NCI-H187 treated with DMSO at 0.1 percent for 48 hours (cell line): ENCODE measurements around the gene SNX22.
"Not testable (repeated sequence)": the region's sequence is repeated elsewhere in the genome, so short reads cannot be mapped to it uniquely, and the experiment has no call there.

ENCODE experiments used
- DNase-seq: peaks from one replicate; lab custom pipeline; 2025; lab: John Stamatoyannopoulos, UW

The SNX22 gene

DNA sequence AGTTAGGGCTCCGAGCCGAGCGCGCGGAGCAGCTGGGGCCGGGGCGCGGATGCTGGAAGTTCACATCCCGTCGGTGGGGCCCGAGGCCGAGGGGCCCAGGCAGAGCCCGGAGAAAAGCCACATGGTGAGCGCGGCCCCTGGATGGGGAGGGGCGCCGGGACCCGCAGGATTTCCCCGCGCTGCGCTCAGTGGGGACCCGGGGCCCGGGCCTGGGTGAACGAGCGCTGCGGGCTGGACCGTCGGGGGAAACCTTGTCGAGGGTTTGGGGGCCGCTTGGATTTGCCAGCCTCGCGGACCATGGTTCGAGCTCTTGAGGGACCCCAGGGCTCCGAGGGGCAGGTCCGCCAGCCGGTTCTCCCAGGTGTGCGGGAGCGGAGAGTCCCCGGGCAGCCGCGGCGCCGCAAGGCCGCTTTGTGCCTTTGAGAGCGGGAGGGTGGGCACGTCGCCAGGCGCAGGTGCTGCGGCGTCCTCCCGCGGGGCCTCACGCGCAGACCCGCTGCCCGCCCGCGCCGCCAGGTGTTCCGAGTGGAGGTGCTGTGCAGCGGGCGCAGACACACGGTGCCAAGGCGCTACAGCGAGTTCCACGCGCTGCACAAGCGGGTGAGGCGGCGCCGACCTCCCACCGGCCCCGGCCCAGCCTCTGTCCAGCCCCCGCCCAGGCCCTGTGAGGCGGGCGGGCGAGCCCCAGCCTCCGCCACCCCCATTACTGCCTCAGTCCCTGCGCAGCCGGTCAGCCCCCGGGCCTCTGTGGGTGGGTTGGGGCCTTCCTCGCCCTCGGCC lies at the start of gene SNX22:
Gene SNX22 (plus strand): TSS at position 5 of the 780 bp plus-strand sequence. CDS start 45 bp downstream, at position 50.
- no peak for DNase-seq

DNA sequence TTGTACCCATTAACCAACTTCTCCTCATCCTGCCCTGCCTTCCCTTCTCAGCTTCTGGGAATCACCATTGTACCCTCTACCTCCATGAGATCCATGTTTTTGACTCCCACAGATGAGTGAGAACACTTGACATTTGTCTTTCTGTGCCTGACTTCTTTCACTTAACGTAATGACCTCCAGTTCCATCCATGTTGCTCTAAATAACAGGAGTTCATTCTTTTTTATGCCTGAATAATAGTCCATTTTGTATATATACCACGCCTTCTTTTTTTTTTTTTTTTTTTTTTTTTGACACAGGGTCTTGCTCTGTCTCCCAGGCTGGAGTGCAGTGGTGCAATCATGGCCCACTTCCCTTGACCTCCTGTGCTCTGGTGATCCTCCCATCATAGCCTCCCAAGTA lies 49.0 kb upstream of the SNX22 start:
- DNase-seq: no peak

DNA sequence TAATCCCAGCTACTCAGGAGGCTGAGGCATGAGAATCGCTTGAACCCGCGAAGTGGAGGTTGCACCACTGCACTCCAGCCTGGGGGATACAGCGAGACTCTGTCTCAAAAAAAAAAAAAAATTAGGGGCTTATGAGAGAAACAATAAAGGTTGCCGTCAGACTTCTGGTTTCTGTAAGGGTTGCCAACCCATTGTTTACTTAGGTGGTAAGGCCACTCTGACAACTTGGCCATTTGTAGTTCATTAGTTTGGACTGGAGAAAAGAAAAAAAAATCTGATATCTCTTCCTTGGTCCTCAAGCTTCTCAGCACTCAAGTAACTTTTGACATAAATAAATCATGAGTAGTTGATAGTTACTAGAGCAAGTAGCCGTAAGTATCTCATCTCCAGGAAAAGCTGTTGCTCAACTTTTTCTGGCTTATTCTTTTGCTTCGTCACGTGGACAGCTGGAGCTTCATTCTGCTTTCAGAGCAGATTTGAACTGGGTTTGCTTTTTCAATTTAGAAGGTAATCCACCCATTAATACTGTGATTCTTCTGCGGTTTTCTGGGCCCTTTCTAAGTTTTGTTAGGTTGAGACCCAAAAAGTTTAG lies 46.3 kb upstream of the SNX22 start:
- no peak for DNase-seq

DNA sequence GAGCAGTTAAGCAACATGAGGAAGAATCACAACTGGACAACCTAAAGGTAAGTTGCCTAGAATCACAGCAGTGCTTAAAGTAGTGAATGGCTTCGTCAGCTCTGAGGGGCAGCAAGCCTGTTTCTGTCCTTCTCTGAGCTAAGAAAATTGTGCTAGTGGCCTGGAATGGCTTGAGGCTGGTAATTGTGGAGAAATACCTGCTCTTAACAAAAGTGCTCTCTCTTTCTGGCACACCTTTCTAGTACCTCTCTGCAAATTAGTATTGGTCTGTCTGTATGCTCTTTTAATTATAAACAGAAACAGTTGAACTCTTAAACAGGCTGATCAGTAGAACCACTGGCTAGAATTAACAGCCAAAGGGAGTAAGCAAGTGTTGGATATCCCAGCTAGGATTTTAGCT lies 44.2 kb upstream of the SNX22 start:
- no peak for DNase-seq

DNA sequence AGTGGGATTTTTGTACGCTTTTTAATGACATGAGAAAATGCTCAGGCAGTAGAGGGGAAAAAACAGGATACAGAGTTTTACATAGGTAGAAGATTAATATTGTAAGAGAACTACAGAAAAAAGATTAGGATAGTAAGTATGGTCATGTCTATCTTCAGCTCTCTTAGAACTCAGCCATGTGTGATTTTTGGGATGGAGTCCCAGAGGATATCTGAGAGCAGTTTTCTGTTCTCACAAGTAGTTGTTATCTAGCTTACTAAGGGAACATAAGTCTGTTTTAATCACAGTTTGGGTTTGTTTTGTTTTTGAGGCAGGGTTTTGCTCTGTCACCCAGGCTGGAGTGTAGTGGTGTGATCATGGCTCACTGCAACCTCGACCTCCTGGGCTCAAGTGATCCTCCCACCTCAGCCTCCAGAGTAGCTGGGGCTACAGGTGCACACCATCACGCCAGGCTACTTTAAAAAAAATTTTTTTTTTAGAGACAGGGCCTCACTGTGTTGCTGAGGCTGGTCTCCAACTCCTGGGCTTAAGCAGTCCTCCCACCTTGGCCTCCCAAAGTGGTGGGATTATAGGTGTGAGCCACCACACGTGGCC lies 41.3 kb upstream of the SNX22 start:
- DNase-seq: not testable (repeated sequence)

DNA sequence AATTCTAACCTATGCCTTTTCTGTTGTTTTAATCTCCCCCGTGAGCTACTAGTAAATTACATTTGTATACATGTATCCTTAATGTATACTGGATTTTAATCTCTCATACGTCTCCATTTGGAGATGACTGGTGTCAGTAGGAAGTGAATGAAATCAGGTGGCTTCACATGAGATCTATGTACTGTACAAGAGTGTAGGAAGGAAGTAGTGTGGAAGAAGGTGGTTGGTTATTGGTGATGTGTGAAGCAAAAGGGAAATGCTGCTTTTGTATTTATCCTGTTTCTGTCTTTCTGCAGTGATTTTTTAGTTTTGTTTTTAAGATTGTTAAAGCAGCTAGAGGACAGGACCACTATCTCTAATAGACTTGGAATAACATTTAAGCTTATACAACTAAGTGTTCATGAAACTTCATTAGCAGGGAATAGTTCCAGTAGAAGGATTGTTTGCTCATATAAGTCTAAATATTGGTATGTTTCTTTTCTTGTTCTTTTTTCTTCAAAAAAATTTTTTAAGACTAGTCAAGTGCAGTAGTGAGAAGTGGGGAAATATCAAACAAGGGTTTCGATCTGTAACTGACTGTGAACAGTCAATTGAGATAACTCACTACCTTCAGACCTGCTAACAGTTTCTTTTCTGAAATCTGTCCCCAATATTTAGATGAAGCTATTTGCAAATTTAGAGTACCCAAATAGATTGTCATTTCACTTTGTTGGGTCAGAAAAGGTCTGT lies 40.4 kb upstream of the SNX22 start:
- DNase-seq: no peak

DNA sequence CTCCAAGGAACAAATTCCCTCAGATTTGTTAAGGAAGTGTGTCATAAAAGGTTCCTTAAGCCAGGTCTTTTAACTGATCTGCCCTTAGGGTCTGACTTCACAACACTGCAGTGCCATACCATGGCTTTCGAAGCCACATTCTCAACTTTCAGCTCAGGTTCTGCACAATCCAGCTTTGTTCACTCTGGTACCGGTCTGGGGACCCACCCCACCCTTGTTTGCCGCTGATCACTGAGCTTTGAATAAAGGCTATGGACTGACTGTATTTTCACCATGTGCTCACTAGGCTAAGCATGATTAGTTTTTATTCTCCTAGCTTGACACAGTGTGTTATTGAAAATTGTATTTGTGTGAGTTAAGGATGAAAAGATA lies 39.9 kb upstream of the SNX22 start:
- DNase-seq: no peak

DNA sequence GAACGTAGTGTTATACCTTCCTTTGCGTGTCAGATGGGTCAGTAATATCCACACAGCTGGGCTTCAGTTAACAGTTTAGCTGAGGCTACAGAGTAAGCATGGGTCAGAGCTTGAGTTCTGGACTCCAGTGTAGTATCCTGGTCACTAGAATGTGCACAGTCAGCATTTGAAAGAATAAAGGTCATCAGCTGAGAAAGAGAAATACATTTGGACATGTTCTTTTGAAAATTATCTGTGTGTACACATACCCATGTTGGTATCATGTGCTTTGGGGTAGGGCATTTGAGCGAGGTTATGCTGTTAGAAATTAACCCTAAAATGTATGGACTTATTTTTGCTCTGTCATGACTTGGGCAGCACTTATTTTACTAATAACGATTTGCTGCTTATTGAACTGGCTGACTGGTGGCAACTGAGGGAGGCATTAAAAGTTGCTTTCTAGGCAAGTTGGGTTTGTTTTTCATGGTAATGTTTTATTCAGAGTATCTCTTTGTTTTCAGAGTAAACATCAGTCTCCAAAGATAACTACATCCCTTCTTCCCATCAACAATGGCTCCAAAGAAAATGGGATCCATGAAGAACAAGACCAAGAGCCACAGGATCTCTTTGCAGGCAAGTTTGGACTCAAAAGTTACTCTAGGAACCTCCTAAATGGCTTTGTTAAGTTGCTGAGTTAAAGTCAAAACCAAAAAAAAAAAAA lies 39.3 kb upstream of the SNX22 start:
- no peak for DNase-seq

DNA sequence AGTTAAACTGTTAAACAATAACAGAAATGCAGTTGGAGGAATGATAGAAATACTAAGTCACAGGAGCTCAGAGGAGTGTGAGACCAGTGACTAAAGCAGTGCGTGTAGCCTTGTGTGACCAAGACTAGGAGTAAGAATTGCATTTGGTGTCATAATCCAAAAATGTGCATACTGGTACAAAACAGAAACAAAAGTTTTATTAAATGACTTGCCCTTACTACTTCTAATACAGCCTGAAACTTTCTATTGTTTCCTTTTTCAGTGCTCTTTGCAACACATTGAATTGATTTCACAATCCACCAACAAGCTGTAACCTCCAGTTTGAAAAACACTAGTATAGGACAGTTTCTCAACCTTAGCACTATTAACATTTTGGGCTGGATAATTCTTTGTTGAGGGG lies 38.6 kb upstream of the SNX22 start:
- DNase-seq: no peak

DNA sequence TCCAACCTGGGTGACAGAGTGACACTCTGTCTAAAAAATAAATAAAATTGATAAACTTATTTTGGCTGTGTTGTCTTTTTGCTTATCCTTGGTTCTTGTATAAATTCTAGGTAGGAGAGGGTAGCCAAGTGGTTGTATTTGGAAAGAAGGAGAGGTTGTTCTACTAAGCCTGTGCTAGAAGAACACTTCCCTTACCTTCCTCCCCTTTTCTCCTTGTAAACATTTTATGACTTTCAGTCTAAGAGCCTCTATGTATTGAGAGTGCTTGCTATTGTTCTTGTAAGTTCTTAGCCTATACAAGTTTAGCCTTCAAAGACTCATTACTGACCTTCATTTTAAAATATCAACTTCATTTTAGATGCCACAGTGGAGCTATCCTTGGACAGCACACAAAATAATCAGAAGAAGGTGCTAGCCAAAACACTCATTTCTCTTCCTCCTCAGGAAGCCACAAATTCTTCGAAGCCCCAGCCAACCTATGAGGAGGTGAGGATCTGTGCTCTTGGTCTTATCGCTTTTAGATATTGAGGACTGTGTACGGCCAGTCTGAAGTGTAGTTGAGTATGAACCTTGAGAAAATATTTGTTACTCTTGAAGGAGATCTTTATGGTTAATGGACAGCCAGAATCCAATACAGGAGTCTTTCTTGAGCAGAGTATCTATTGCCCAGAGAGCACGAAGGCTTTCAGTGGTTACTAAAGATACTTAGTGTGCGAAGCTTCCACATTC lies 33.6 kb upstream of the SNX22 start:
- DNase-seq: no peak

DNA sequence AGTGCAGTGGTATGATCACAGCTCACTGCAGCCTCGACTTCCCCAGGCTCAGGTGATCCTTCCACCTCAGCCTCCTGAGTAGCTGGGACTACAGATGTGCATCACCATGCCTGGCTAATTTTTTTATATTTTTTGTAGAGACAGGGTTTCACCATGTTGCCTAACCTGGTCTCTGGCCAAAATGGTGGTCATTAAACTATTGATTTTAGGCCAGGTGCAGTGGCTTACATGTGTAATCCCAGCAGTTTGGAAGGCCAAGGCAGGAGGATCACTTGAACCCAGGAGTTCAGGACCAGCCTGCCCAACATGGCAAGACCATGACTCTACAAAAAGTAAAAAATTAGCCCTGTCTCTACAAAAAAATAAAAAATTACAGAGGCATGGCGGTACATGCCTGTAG lies 31.2 kb upstream of the SNX22 start:
- DNase-seq: not testable (repeated sequence)

DNA sequence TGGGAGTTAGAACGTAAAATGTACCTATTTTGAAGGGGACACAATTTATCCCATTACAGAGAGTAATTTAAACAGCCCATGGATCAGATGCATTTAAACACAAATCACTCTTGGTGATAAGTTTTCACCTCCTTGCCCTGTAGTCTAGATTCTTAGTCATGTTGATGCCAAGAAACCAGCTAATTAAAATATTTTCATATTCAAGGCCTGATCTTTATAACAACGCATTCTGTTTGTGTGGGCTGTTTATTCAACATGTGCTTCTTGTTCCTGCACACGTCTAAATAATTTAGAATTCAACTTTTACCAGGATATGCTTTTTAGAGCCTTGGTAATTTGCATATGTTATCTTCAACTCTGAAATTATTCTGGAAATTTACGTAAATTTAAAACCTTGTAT lies 29.9 kb upstream of the SNX22 start:
- no peak for DNase-seq

DNA sequence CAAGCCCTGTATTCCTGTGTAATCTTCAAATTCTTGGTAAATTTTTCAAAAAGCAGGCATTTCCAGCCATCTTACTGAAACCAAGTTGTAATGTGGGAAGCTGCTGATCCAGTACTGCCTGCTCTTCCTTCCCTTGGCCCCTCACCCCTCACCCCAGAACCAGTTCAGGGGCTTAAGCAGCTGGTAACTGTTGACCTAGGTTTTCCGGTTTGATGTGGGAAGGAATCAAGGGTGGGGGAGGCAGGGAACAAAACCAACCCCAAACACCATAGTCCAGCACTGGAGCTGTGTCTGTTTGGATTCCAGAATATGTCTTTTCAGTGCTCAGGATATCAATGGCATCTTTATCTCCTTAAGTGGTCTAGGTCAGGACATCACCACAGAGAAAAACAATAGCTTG lies 29.1 kb upstream of the SNX22 start:
- DNase-seq: no peak

DNA sequence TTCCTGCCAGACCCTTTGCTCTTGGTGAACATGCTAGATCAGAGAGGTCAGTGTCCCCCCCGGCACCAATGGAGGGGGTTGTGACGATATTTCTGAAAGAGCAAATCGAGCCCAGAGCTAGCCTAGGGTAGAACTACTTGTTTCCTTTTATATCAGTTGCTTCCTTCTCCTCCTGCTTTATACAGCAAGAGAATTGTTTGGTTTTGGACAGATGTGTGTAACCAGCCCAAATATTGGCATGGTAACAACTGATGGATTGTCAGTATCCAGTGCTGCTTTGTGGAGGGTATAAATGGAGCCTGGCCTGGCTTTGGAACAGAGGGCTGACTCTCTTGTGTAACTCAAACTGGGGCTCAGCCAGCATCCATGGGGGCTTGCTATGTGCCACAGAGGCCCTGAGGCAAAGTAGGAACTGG lies 28.6 kb upstream of the SNX22 start:
- no peak for DNase-seq

DNA sequence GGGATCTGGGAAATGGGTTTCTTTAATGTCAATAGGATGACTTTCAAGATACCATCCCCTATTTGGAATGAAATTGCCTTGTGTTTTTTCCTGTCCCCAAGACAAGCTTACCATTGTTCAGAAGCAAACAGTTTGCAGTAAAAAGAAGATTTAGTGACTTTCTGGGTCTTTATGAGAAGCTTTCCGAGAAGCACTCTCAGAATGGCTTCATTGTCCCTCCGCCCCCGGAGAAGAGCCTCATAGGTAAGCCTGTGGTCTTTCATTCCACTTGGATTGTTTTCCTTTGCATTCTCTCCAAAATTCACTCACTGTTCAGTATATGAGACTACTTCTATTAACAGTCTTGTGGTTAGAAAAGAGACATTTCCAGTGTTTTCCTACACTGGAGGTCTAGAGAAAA lies 25.6 kb upstream of the SNX22 start:
- DNase-seq: no peak

DNA sequence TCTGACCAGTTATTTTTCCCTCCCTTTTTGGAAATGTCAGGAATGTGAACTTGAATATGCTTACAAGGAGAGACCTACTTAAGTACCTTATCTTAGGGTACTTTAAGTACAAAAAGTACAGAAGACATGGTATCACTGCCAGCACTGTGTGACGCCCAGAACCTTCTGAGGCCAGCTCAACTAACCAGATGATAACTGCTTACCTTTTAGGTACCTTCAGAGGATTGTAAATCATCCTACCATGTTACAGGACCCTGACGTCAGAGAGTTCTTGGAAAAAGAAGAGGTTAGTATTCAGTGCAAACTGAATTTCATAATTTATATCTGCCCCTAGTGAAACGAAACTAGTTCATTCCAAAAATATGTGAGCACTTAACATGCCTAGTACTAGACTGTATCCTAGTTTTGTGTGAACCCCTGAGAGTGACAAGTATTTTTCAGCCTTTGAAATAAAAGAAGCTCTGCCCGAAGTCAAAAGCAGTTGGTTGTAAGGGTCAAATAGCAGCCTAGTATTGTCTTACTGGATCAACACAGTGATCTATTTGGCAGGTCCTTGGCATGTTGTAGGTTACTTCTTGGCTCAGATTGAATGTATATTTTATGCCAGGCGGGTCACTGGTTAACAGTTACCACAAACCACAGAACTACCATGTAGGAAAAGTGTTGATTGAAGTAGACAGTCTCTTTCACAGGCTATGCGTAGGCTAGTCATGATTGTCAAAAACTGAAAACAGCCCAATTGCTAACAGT lies 23.8 kb upstream of the SNX22 start:
- DNase-seq: no peak

DNA sequence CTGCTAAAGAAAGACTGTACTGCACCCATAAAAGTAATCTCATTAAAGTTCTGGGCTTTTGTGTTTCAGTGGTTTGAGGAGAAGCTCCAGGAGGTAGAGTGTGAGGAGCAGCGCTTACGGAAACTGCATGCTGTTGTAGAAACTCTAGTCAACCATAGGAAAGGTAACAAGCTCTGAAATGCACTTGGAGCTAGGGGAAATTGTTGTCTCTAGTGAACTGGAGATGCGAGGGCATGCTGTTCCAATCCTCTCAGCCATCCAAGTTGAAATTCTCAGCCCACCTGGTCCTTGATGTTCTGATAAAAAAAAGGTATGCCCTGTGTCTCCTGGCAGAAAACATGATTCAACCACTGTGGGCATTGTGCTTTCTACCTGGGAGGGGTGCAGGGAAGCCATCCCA lies 21.4 kb upstream of the SNX22 start:
- no peak for DNase-seq

DNA sequence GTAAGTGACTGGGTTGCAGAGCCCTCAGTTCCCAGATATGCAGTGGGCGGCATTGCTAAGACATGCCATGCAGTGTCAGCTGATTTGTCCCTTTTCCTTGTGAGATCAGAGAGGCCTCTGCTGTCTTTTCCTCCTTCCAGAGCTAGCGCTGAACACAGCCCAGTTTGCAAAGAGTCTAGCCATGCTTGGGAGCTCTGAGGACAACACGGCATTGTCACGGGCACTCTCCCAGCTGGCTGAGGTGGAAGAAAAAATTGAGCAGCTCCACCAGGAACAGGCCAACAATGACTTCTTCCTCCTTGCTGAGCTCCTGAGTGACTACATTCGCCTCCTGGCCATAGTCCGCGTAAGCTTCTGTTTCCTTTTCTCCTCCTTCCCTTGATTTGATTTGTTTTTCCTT lies 20.0 kb upstream of the SNX22 start:
- no peak for DNase-seq

DNA sequence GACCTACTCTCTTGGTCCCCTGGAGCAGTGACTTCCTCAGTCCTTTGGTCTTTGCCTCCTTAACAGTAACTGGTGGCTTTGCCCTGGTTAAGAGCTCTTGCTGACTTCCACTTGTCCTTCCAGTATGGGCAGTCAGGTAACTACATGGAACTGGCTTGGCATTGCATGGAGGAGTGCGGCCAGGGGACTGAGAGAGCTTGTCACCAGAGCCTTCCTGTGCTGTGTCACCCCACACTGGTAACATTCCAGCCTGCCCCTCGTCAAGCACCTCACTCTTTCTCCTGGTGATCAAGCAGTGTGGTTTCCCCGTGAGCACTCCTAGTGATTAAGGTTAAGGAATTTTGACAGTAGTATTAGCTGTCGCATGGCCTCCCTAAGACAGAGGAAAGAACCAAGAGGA lies 19.3 kb upstream of the SNX22 start:
- DNase-seq: no peak

DNA sequence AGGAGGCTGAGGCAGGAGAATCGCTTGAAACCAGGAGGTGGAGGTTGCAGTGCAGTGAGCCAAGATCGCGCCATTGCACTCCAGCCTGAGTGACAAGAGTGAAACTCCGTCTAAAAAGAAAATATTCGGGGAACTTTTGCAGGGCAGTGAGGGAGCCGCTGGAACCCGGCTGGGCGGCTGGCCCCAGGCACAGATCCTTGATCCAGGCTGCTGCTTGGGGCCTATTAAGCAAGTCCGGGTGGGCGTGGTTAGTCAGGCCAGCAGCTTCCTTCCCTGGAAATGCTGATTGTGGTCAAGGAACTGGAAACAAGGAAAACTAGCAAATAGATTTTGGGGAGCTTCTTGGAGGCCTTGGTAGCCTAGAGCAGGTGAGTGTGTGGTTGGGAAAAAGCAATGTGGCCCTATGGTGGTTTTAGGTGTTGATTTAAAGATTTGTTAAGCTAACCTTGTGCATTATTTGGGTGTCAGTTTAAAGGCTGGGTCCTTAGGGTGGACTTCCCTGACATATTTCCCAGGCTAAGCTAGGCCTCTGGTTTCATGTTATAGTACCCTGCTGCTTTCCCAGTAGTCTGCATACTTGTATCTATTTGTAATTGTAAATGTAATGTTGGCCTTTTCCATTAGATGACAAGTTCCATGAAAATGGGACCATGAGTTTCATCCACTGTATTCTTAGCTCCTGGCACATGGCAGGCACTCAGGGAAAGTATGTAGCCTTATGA lies 17.7 kb upstream of the SNX22 start:
- no peak for DNase-seq
